H1 (cell line): Measurements from ENCODE around the gene OCRL. TPM values are rescaled to one million over a fixed set of nuclear protein-coding genes. Genes with fewer than 3 reads are reported as not detected.

Experiments used
- CTCF ChIA-PET: fragments of 300-600 bp; sonication (Branson Sonifier 250); formaldehyde crosslinking; loops from one replicate; lab custom pipeline; 2021; ENCODE audit not compliant: partially characterized antibody; lab: Charles Lee
- POLR2A ChIA-PET: fragments of 300-600 bp; sonication (Branson Sonifier 250); formaldehyde crosslinking; loops from one replicate; lab custom pipeline; 2021; ENCODE audit warnings: inconsistent platforms; ENCODE audit not compliant: partially characterized antibody; lab: Charles Lee
- DNase-seq, 2 experiments: peaks; one replicate each; pipeline versions ENCODE4 v3.0.0 to v3.0.0-alpha.2; 2010 to 2022; ENCODE audit warnings: low spot score in 2 of 2, low read depth in 1 of 2, mixed read lengths in 1 of 2
- FAIRE-seq: peaks from 2 replicates; lab custom pipeline; 2011; peaks lifted over from hg19 to GRCh38; lab: Jason Lieb, UNC
- H2AFZ ChIP-seq: 2 replicates; pipeline ENCODE4 v1.8.1; 2012; ENCODE audit warnings: low read length, inconsistent platforms
- H2AK5ac ChIP-seq: 2 replicates; pipeline ENCODE4 v1.6.1; 2013; ENCODE audit warnings: low read depth, low read length
- H2BK120ac ChIP-seq: replicated peaks from 2 replicates; pipeline ENCODE3; 2013; ENCODE audit warnings: low read depth, low read length, inconsistent platforms
- H2BK12ac ChIP-seq: 2 replicates; pipeline ENCODE4 v1.6.1; 2013; ENCODE audit warnings: low read depth, low read length
- H2BK15ac ChIP-seq: 2 replicates; pipeline ENCODE4 v1.6.1; 2013; ENCODE audit warnings: low read length
- H2BK20ac ChIP-seq: 2 replicates; pipeline ENCODE4 v1.6.1; 2013; ENCODE audit warnings: low read length
- H2BK5ac ChIP-seq: 2 replicates; pipeline ENCODE4 v1.6.1; 2013; ENCODE audit warnings: low read depth, low read length
- H3K14ac ChIP-seq: 2 replicates; pipeline ENCODE4 v1.6.1; 2013; ENCODE audit warnings: inconsistent platforms; ENCODE audit not compliant: insufficient read length
- H3K18ac ChIP-seq: 2 replicates; pipeline ENCODE4 v1.6.1; 2013; ENCODE audit warnings: low read length; ENCODE audit errors: extremely low read depth
- H3K23ac ChIP-seq: 2 replicates; pipeline ENCODE4 v1.6.1; 2013; ENCODE audit warnings: inconsistent platforms; ENCODE audit not compliant: insufficient read length
- H3K23me2 ChIP-seq: 2 replicates; pipeline ENCODE4 v1.6.1; 2013; ENCODE audit warnings: low read depth, low read length
- H3K27ac ChIP-seq: 2 replicates; pipeline ENCODE4 v1.6.1; 2011; ENCODE audit warnings: low read depth, low read length, inconsistent platforms
- H3K27me3 ChIP-seq, 4 experiments: replicated peaks in 1 of 4; 1 replicate in 1 of 4; 2 replicates in 3 of 4; pipeline versions ENCODE4 v1.6.1 to v1.8.1; 2011 to 2013; ENCODE audit warnings: low read length in 3 of 4, mild to moderate bottlenecking in 3 of 4, inconsistent platforms in 2 of 4, mixed read lengths in 2 of 4, moderate library complexity in 1 of 4; ENCODE audit not compliant: control insufficient read depth in 3 of 4, insufficient read depth in 3 of 4; ENCODE audit errors: extremely low read depth in 1 of 4
- H3K36me3 ChIP-seq, 4 experiments: 2 replicates each; pipeline versions ENCODE4 v1.6.1 to v1.8.1; 2011 to 2013; ENCODE audit warnings: mild to moderate bottlenecking in 4 of 4, low read length in 3 of 4, moderate library complexity in 2 of 4, control low read depth in 1 of 4, inconsistent platforms in 1 of 4; ENCODE audit not compliant: insufficient read depth in 4 of 4, control insufficient read depth in 2 of 4
- H3K4ac ChIP-seq: replicated peaks from 2 replicates; pipeline ENCODE3; 2013; ENCODE audit warnings: low read length, low read depth, mixed read lengths, inconsistent platforms; ENCODE audit not compliant: insufficient read length
- H3K4me1 ChIP-seq, 4 experiments: replicated peaks in 1 of 4; 1 replicate in 1 of 4; 2 replicates in 3 of 4; pipeline versions ENCODE4 v1.6.1 to v1.8.1; 2011 to 2013; ENCODE audit warnings: low read length in 3 of 4, inconsistent platforms in 2 of 4, mixed read lengths in 1 of 4; ENCODE audit not compliant: insufficient read depth in 4 of 4, control insufficient read depth in 3 of 4
- H3K4me2 ChIP-seq, 2 experiments: 2 replicates each; pipeline versions ENCODE4 v1.6.1 to v1.8.1; 2011 to 2013; ENCODE audit warnings: low read depth in 2 of 2, low read length in 2 of 2, control low read depth in 1 of 2, inconsistent platforms in 1 of 2, mild to moderate bottlenecking in 1 of 2; ENCODE audit not compliant: insufficient read depth in 1 of 2
- H3K4me3 ChIP-seq, 4 experiments: fragments of 200-600, 300-600 bp in 1 of 4; sonication (generic), shearing (Covaris generic), sonication (Bioruptor Twin) in 1 of 4; 2 replicates each; pipeline versions ENCODE4 v1.5.1 to v1.8.1; 2011 to 2016; ENCODE audit warnings: low read length in 4 of 4, low read depth in 3 of 4, control low read depth in 2 of 4, inconsistent platforms in 2 of 4, mild to moderate bottlenecking in 2 of 4, mixed read lengths in 1 of 4, moderate library complexity in 1 of 4; ENCODE audit not compliant: insufficient read depth in 2 of 4; ENCODE audit errors: extremely low read depth in 1 of 4
- H3K56ac ChIP-seq: replicated peaks from 2 replicates; pipeline ENCODE3; 2013; ENCODE audit warnings: low read depth, mild to moderate bottlenecking, mixed read lengths, low read length, inconsistent platforms; ENCODE audit not compliant: insufficient read length
- H3K79me1 ChIP-seq: 2 replicates; pipeline ENCODE4 v1.6.1; 2013; ENCODE audit warnings: low read depth, low read length, control low read depth
- H3K79me2 ChIP-seq, 2 experiments: 2 replicates each; pipeline versions ENCODE4 v1.6.1 to v1.8.1; 2012 to 2013; ENCODE audit warnings: low read length in 2 of 2, mild to moderate bottlenecking in 2 of 2, inconsistent platforms in 1 of 2; ENCODE audit not compliant: insufficient read depth in 2 of 2, control insufficient read depth in 1 of 2
- H3K9ac ChIP-seq, 4 experiments: replicated peaks in 1 of 4; 1 replicate in 1 of 4; 2 replicates in 3 of 4; pipeline versions ENCODE4 v1.6.1 to v1.8.1; 2011 to 2013; ENCODE audit warnings: low read depth in 3 of 4, low read length in 3 of 4, control low read depth in 2 of 4, mild to moderate bottlenecking in 2 of 4, moderate library complexity in 2 of 4, inconsistent platforms in 1 of 4; ENCODE audit errors: extremely low read depth in 1 of 4
- H3K9me3 ChIP-seq, 2 experiments: 2 replicates each; pipeline versions ENCODE4 v1.6.1 to v1.8.1; 2012 to 2013; ENCODE audit warnings: mild to moderate bottlenecking in 2 of 2, moderate library complexity in 2 of 2, control low read depth in 1 of 2, inconsistent platforms in 1 of 2, low read depth in 1 of 2, low read length in 1 of 2, mixed read lengths in 1 of 2; ENCODE audit not compliant: insufficient read depth in 2 of 2
- H4K20me1 ChIP-seq, 2 experiments: replicated peaks in 1 of 2; 2 replicates each; pipeline versions ENCODE3 to v1.8.1; 2011 to 2013; ENCODE audit warnings: inconsistent platforms in 2 of 2, low read length in 2 of 2, mild to moderate bottlenecking in 1 of 2; ENCODE audit not compliant: insufficient read depth in 2 of 2, control insufficient read depth in 1 of 2
- H4K5ac ChIP-seq: 2 replicates; pipeline ENCODE4 v1.6.1; 2013; ENCODE audit warnings: low read length, low read depth, mixed read lengths, inconsistent platforms; ENCODE audit not compliant: insufficient read length
- H4K8ac ChIP-seq: 2 replicates; pipeline ENCODE4 v1.8.0; 2013; ENCODE audit warnings: mild to moderate bottlenecking, moderate library complexity, low read length, inconsistent platforms; ENCODE audit not compliant: insufficient read depth; ENCODE audit errors: extremely low read depth
- H4K91ac ChIP-seq: replicated peaks from 2 replicates; pipeline ENCODE3; 2013; ENCODE audit warnings: low read length, mixed read lengths, inconsistent platforms; ENCODE audit not compliant: insufficient read length
- EZH2 ChIP-seq: fragments of 200-600 bp; sonication (generic); IDR thresholded peaks from 2 replicates; pipeline ENCODE4 v1.7.1; 2012; ENCODE audit warnings: low read depth, mild to moderate bottlenecking, moderate library complexity, low read length, inconsistent platforms; ENCODE audit not compliant: severe bottlenecking
- POU5F1 ChIP-seq: IDR thresholded peaks from 2 replicates; pipeline ENCODE4 v1.6.1; 2011; ENCODE audit warnings: low read depth, mild to moderate bottlenecking, low read length, moderate library complexity
- SP2 ChIP-seq: IDR thresholded peaks from 2 replicates; pipeline ENCODE4 v1.6.1; 2012; ENCODE audit warnings: mild to moderate bottlenecking, low read length, inconsistent platforms
- WGBS, 2 experiments: shearing (Covaris generic) in 1 of 2; methylation state at CpG; one replicate each; pipeline versions ENCODE4 v1.1.6 to v1.1.7; 2013 to 2015; ENCODE audit warnings: low lambda C conversion rate in 2 of 2, mixed read lengths in 2 of 2, inconsistent platforms in 1 of 2, low coverage in 1 of 2, missing lambda C conversion rate in 1 of 2; ENCODE audit not compliant: insufficient replicate concordance in 2 of 2, insufficient coverage in 1 of 2, insufficient read length in 1 of 2; ENCODE audit errors: extremely low coverage in 1 of 2, missing lambda C conversion rate in 1 of 2; 5-methylcytosine and 5-hydroxymethylcytosine counted together
- polyA plus RNA-seq, 7 experiments: library from polyadenylated mRNA; depleted of rRNA in 3 of 7; stranded (reverse) in 5 of 7; unstranded in 2 of 7; fragments of >200 nt in 5 of 7; fragments of 200-250 nt in 2 of 7; gene quantifications; 1 replicate in 5 of 7; 2 replicates in 1 of 7; 4 replicates in 1 of 7; pipeline versions ENCODE4 v1.2.1 to v1.2.3, GENCODE V29; 2011 to 2013; ENCODE audit warnings: missing spikeins in 2 of 7, mixed read lengths in 2 of 7
- total RNA-seq: library from RNA; stranded (reverse); fragmentation: NEBNext Ultra II Directional; extraction: Animal tissue kit (Norgen Biotek cat#: 25700); gene quantifications from 2 replicates; pipeline ENCODE4 v1.2.1, GENCODE V29; 2021

Gene OCRL
- total and polyA plus RNA-seq, 2 of the 8 experiments (the other 6 are each of a cell fraction or from before 2014, with no cell fraction given) = 12.7 to 15.1 TPM

GRCh38 chrX:129608496-129608895, 68.4 kb downstream of the OCRL start:
- Histone ChIP-seq H3K14ac (no peak overlapping the region), H3K23ac (no peak overlapping the region), H3K79me2 (no peaks in the 10 kb centered on the region), H3K9ac (no peak overlapping the region), H2AFZ (no peak overlapping the region), H3K9me3 (no peaks in the 10 kb centered on the region), H3K27me3 (0 out of 7 replicates have a peak, but pooled peaks cover 0 to 2% (median 0%) of the 10 kb centered on the region in 4 experiments), H3K4me3 (no peak overlapping the region), H3K36me3 (no peaks in the 10 kb centered on the region), H2AK5ac (no peak overlapping the region), H3K79me1 (no peaks in the 10 kb centered on the region), H3K4me1 (no peaks in the 10 kb centered on the region; a peak in 2 of 7 replicates), H3K23me2 (no peaks in the 10 kb centered on the region), H3K4me2 (no peak overlapping the region), H2BK20ac (no peak overlapping the region), H4K5ac (no peak overlapping the region), H4K20me1 (no peaks in the 10 kb centered on the region), H3K4ac (no peak overlapping the region), H3K27ac (no peak overlapping the region), H2BK15ac (no peak overlapping the region), H2BK12ac (no peak overlapping the region), H3K18ac (no peak overlapping the region), H4K8ac (no peak overlapping the region), H2BK120ac (no peak overlapping the region), H4K91ac (no peak overlapping the region), H3K56ac (no peak overlapping the region), H2BK5ac (no peak overlapping the region)
- FAIRE-seq (no peak), DNase-seq (no peak)
- 92% methylated on average over 3 of the region's 3 CpGs; no CpG with 5 or more reads in 1 of the 2 experiments for WGBS, 2 experiments
- ChIA-PET POLR2A (no interaction called here), CTCF (interaction anchor here (0.7 to 5.4 kb wide), 15 partner anchors 8 to 829 kb away, joined by 3 to 51 read pairs (median 5); no protein-coding TSS in a partner anchor)
- TF ChIP-seq EZH2 (no peak), POU5F1 (no peak), SP2 (no peak)
